Stomach (tissue), 9 donors: ENCODE data around the gene CNTD1. TPM values are rescaled to one million over a fixed set of nuclear protein-coding genes. Genes with fewer than 3 reads are reported as not detected.

Experiments
- DNase-seq, 2 donors: peaks; one replicate each; pipeline versions ENCODE4 v3.0.0 to v3.0.0-alpha.2; 2013 to 2019
- H3K27ac ChIP-seq, 5 donors: fragments of 200-600 bp in 4 of 5; sonication (generic) in 4 of 5; one replicate each; pipeline ENCODE4 v1.5.1; 2013 to 2019; ENCODE audit warnings: mild to moderate bottlenecking in 1 of 5, moderate library complexity in 1 of 5
- H3K27me3 ChIP-seq, 3 donors: fragments of 200-600 bp; sonication (generic); one replicate each; pipeline ENCODE4 v1.5.1; 2017 to 2019; ENCODE audit warnings: mixed run types in 1 of 3
- H3K36me3 ChIP-seq, 4 donors: fragments of 200-600 bp; sonication (generic); 1 replicate in 3 of 4; 2 replicates in 1 of 4; pipeline ENCODE4 v1.5.1; 2016 to 2019
- H3K4me1 ChIP-seq, 4 donors: fragments of 200-600 bp; sonication (generic); one replicate each; pipeline ENCODE4 v1.5.1; 2016 to 2019
- H3K4me3 ChIP-seq, 4 donors: fragments of 200-600 bp; sonication (generic) in 3 of 4; one replicate each; pipeline ENCODE4 v1.5.1; 2016 to 2019; ENCODE audit warnings: mild to moderate bottlenecking in 1 of 4
- H3K9me3 ChIP-seq, 4 donors: fragments of 200-600 bp; sonication (generic); one replicate each; pipeline ENCODE4 v1.5.1; 2016 to 2019
- CTCF ChIP-seq, 7 experiments: fragments of 450-650 bp in 4 of 7; fragments of 200-600 bp in 3 of 7; sonication (generic) in 3 of 7; IDR thresholded peaks; one replicate each; pipeline ENCODE4 v1.5.1; 2016 to 2019; ENCODE audit warnings: antibody characterized with exemption in 7 of 7, control low read depth in 2 of 7, mild to moderate bottlenecking in 1 of 7
- EP300 ChIP-seq: sonication (generic); formaldehyde crosslinking; IDR thresholded peaks from one replicate; pipeline ENCODE4 v1.6.1; 2017; ENCODE audit warnings: antibody characterized with exemption
- POLR2A ChIP-seq, 4 donors: fragments of 450-650 bp; IDR thresholded peaks; one replicate each; pipeline ENCODE4 v1.6.1; 2016; ENCODE audit warnings: antibody characterized with exemption in 4 of 4, control low read depth in 2 of 4, mild to moderate bottlenecking in 1 of 4, moderate library complexity in 1 of 4
- POLR2AphosphoS5 ChIP-seq, 3 donors: sonication (generic); formaldehyde crosslinking; IDR thresholded peaks; one replicate each; pipeline ENCODE4 v1.6.1; 2016; ENCODE audit warnings: antibody characterized with exemption in 3 of 3
- WGBS, 5 donors: extraction: QIAGEN DNeasy Blood & Tissue Kit in 3 of 5; methylation state at CpG; one replicate each; pipeline versions ENCODE4 v1.1.5 to v1.1.7; 2013 to 2018; 5-methylcytosine and 5-hydroxymethylcytosine counted together
- intact Hi-C: fragments of 100-400 bp; cut with DNase I; formaldehyde crosslinking; loops from one replicate; pipeline ENCODE4 v1.15.1; 2023; ENCODE audit warnings: low total_unique reads
- polyA plus RNA-seq, 3 donors: library from polyadenylated mRNA; stranded (reverse); fragments of 200-250 nt; gene quantifications; one replicate each; pipeline ENCODE4 v1.2.3, GENCODE V29; 2013
- total RNA-seq, 5 donors: library from RNA; depleted of rRNA; stranded (reverse); fragments of >200 nt; gene quantifications; one replicate each; pipeline versions ENCODE4 v1.1.0 to v1.2.3, GENCODE V29; 2014 to 2016
- donor health status: healthy with polysubstance abuse.
- donor health status: Bipolar disorder and iron deficiency.
- donor health status: healthy.

Gene CNTD1
- total and polyA plus RNA-seq, 8 donors: 0.29 to 2.4 (median 1.3) TPM; not detected in 2

GRCh38 chr17:42803074-42803883 lies 4.6 kb downstream of the CNTD1 start:
- TF ChIP-seq CTCF (IDR thresholded peaks at IDR 0.05): no peak
- no peak for TF ChIP-seq POLR2AphosphoS5 (IDR thresholded peaks at IDR 0.05)
- no peak for TF ChIP-seq EP300
- TF ChIP-seq POLR2A (IDR thresholded peaks at IDR 0.05): no peak
- Histone ChIP-seq H3K4me1 (peaks cover 13 to 55% (median 32%) of the 10 kb centered on the region in 4 donors), H3K27me3 (no peaks in the 10 kb centered on the region), H3K9me3 (no peaks in the 10 kb centered on the region), H3K4me3 (no peak overlapping the region), H3K27ac (peak overlapping the region; percentile 79 to 91 (median 82)), H3K36me3 (no peaks in the 10 kb centered on the region)
- intact Hi-C loops: no loop called here
- 24 to 45% (median 30%) methylated on average over 2 of the region's 2 CpGs for WGBS, 5 donors
- DNase-seq: no peak

- TF ChIP-seq POLR2AphosphoS5 (IDR thresholded peaks at IDR 0.05): peak in 2 of 3 donors; percentile 38 to 47
- no peak for TF ChIP-seq POLR2A (IDR thresholded peaks at IDR 0.05)
- Histone ChIP-seq H3K27ac (peak overlapping the region; percentile 79 to 91 (median 82)), H3K9me3 (no peaks in the 10 kb centered on the region), H3K4me3 (no peak overlapping the region), H3K36me3 (peaks cover 0 to 10% (median 9%) of the 10 kb centered on the region in 4 donors), H3K4me1 (peaks cover 13 to 59% (median 34%) of the 10 kb centered on the region in 4 donors), H3K27me3 (no peaks in the 10 kb centered on the region)
- intact Hi-C loops: no loop called here
- WGBS, 5 donors: 29 to 50% (median 40%) methylated on average over 1 of the region's 1 CpG
- DNase-seq: peak; percentile 64 to 89
Observed at GRCh38 chr17:42804918-42805367, 6.3 kb downstream of the CNTD1 start.

GRCh38 chr17:42806249-42806648 lies 7.6 kb downstream of the CNTD1 start:
- Histone ChIP-seq H3K36me3 (peaks cover 6 to 23% (median 22%) of the 10 kb centered on the region in 4 donors), H3K27me3 (no peaks in the 10 kb centered on the region), H3K4me3 (no peak overlapping the region), H3K4me1 (peaks cover 13 to 59% (median 35%) of the 10 kb centered on the region in 4 donors), H3K9me3 (no peaks in the 10 kb centered on the region), H3K27ac (peak overlapping the region; percentile 71 to 95 (median 80))
- WGBS, 5 donors: 48 to 94% (median 54%) methylated on average over 1 of the region's 1 CpG
- TF ChIP-seq CTCF (IDR thresholded peaks at IDR 0.05) (no peak), POLR2A (IDR thresholded peaks at IDR 0.05) (no peak), EP300 (no peak), POLR2AphosphoS5 (IDR thresholded peaks at IDR 0.05) (no peak)
- intact Hi-C loops: no loop called here
- peak in 1 of 2 donors; percentile 38 for DNase-seq

GRCh38 chr17:42809250-42809649 lies 10.6 kb downstream of the CNTD1 start:
- 16 to 27% (median 20%) methylated on average over 3 of the region's 3 CpGs for WGBS, 5 donors
- no peak overlapping the region for H3K4me3 ChIP-seq
- DNase-seq: no peak

GRCh38 chr17:42814633-42815399 lies 16.2 kb downstream of the CNTD1 start:
- Histone ChIP-seq H3K27ac (peak overlapping the region in 4 of 5 donors; percentile 26 to 46 (median 42)), H3K36me3 (peaks cover 86 to 100% (median 99%) of the 10 kb centered on the region in 4 donors)
- WGBS, 5 donors: 61 to 74% (median 73%) methylated on average over 8 of the region's 8 CpGs

More at GRCh38 chr17:42809250-42809649, 10.6 kb downstream of the CNTD1 start:
- peak in 1 of 3 donors; percentile 50 for TF ChIP-seq POLR2AphosphoS5 (IDR thresholded peaks at IDR 0.05)
- TF ChIP-seq POLR2A (IDR thresholded peaks at IDR 0.05): no peak
- TF ChIP-seq EP300: no peak
- no peaks in the 10 kb centered on the region for H3K27me3 ChIP-seq
- peaks cover 31 to 53% (median 51%) of the 10 kb centered on the region in 4 donors for H3K36me3 ChIP-seq
- peak overlapping the region in 3 of 5 donors; percentile 11 to 53 (median 49) for H3K27ac ChIP-seq
- intact Hi-C loops: no loop called here
- no peaks in the 10 kb centered on the region for H3K9me3 ChIP-seq
- H3K4me1 ChIP-seq: peaks cover 0 to 45% (median 22%) of the 10 kb centered on the region in 4 donors

More at GRCh38 chr17:42814633-42815399, 16.2 kb downstream of the CNTD1 start:
- peak in 1 of 3 donors; percentile 6 for TF ChIP-seq POLR2AphosphoS5 (IDR thresholded peaks at IDR 0.05)
- TF ChIP-seq EP300: no peak
- intact Hi-C loops: no loop called here
- peak in 1 of 2 donors; percentile 30 for DNase-seq
- Histone ChIP-seq H3K4me3 (no peak overlapping the region), H3K27me3 (no peaks in the 10 kb centered on the region), H3K4me1 (peaks cover 0 to 15% (median 5%) of the 10 kb centered on the region in 4 donors), H3K9me3 (no peaks in the 10 kb centered on the region)
